HepG2 (cell line): ENCODE results near the gene SULT1E1. TPM values are rescaled to one million over a fixed set of nuclear protein-coding genes. Genes with fewer than 3 reads are reported as not detected.

Source experiments
- ARNT ChIP-seq: fragments of 450-650 bp; IDR thresholded peaks from 2 replicates; pipeline ENCODE4 v1.6.1; 2017
- BHLHE40 ChIP-seq: IDR thresholded peaks from 2 replicates; pipeline ENCODE4 v1.6.1; 2011; ENCODE audit warnings: low read length, improper control_type of control experiment
- CREBL2 ChIP-seq: sonication (generic); formaldehyde crosslinking; IDR thresholded peaks from 2 replicates; pipeline ENCODE4 v1.8.1; 2023; ENCODE audit warnings: missing genetic modification reagents, mild to moderate bottlenecking, borderline replicate concordance
- EZH2 ChIP-seq: conservative IDR thresholded peaks from 2 replicates; pipeline ENCODE4 v1.6.1; 2012; ENCODE audit warnings: mild to moderate bottlenecking, low read depth, low read length, moderate library complexity
- HIVEP1 ChIP-seq: sonication (generic); formaldehyde crosslinking; IDR thresholded peaks from 2 replicates; pipeline ENCODE4 v1.4.0; 2020; ENCODE audit warnings: mild to moderate bottlenecking, missing genetic modification reagents
- IKZF5 ChIP-seq: IDR thresholded peaks from 2 replicates; pipeline ENCODE4 v1.6.1; 2018; ENCODE audit warnings: missing genetic modification reagents, mild to moderate bottlenecking, missing compliant biosample characterization
- IRX3 ChIP-seq: sonication (generic); formaldehyde crosslinking; IDR thresholded peaks from 2 replicates; pipeline ENCODE4 v1.8.1; 2023; ENCODE audit warnings: mild to moderate bottlenecking, low read depth, missing genetic modification reagents, borderline replicate concordance
- JARID2 ChIP-seq: sonication (generic); formaldehyde crosslinking; IDR thresholded peaks from 2 replicates; pipeline ENCODE4 v1.8.1; 2023; ENCODE audit warnings: missing genetic modification reagents, inconsistent platforms; ENCODE audit not compliant: insufficient replicate concordance
- KAT7 ChIP-seq: IDR thresholded peaks from 2 replicates; pipeline ENCODE4 v1.6.1; 2018; ENCODE audit warnings: borderline replicate concordance, missing compliant biosample characterization
- KDM4B ChIP-seq: sonication (generic); formaldehyde crosslinking; IDR thresholded peaks from 2 replicates; pipeline ENCODE4 v1.4.0; 2020; ENCODE audit warnings: missing genetic modification reagents
- NFIC ChIP-seq: IDR thresholded peaks from 2 replicates; pipeline ENCODE4 v1.6.1; 2012; ENCODE audit warnings: mild to moderate bottlenecking, low read length, inconsistent platforms
- RCOR2 ChIP-seq: IDR thresholded peaks from 2 replicates; pipeline ENCODE4 v1.6.1; 2016; ENCODE audit warnings: missing biosample characterization, missing genetic modification reagents
- SOX5 ChIP-seq: IDR thresholded peaks from 2 replicates; pipeline ENCODE4 v1.6.1; 2016; ENCODE audit warnings: borderline replicate concordance
- THRA ChIP-seq: sonication (generic); formaldehyde crosslinking; IDR thresholded peaks from 2 replicates; pipeline ENCODE4 v1.4.0; 2020; ENCODE audit warnings: missing genetic modification reagents, borderline replicate concordance
- ZBTB39 ChIP-seq: sonication (generic); formaldehyde crosslinking; IDR thresholded peaks from 2 replicates; pipeline ENCODE4 v1.5.0; 2020; ENCODE audit warnings: missing genetic modification reagents
- ZBTB46 ChIP-seq: sonication (generic); formaldehyde crosslinking; IDR thresholded peaks from 2 replicates; pipeline ENCODE4 v1.4.0; 2020; ENCODE audit warnings: mild to moderate bottlenecking, missing genetic modification reagents, borderline replicate concordance
- ZNF3 ChIP-seq: IDR thresholded peaks from 2 replicates; pipeline ENCODE4 v1.7.0; 2017; ENCODE audit warnings: inconsistent platforms
- ZNF383 ChIP-seq: sonication (generic); formaldehyde crosslinking; IDR thresholded peaks from 2 replicates; pipeline ENCODE4 v1.4.0; 2020; ENCODE audit warnings: missing genetic modification reagents, mild to moderate bottlenecking, borderline replicate concordance
- polyA plus RNA-seq, 8 experiments: library from polyadenylated mRNA; depleted of rRNA in 3 of 8; stranded (reverse) in 7 of 8; unstranded in 1 of 8; fragments of >200 nt; fragmentation: Illumina TruSeq in 4 of 8; extraction: Trizol in 4 of 8; gene quantifications; 2 replicates each; pipeline versions ENCODE4 v1.2.1 to v1.2.3, GENCODE V29; 2011 to 2016; ENCODE audit warnings: low read depth in 4 of 8, missing spikeins in 1 of 8, mixed read lengths in 1 of 8; ENCODE audit not compliant: insufficient read depth in 1 of 8
- total RNA-seq, 5 experiments: library from RNA; depleted of rRNA; stranded (reverse); fragments of >200 nt; fragmentation: Illumina TruSeq; extraction: Trizol; gene quantifications; 2 replicates each; pipeline ENCODE4 v1.2.3, GENCODE V29; 2016; ENCODE audit warnings: low read depth in 1 of 5

Gene SULT1E1
- total and polyA plus RNA-seq, 2 of the 13 experiments (the other 11 are each of a cell fraction or from before 2014, with no cell fraction given) = 1.7 to 3.9 TPM

- TF ChIP-seq IKZF5 (CRISPR knock-in tag) (peak; percentile 88), NFIC (peak; percentile 98), ZBTB39 (CRISPR knock-in tag) (peak; percentile 43; the same call in 1 of the 2 replicates), HIVEP1 (CRISPR knock-in tag) (no peak), CREBL2 (CRISPR knock-in tag) (no peak), KAT7 (CRISPR knock-in tag) (no peak), ZNF383 (no peak), SOX5 (CRISPR knock-in tag) (peak; percentile 92), RCOR2 (CRISPR knock-in tag) (peak; percentile 77), JARID2 (CRISPR knock-in tag) (peak; percentile 77), KDM4B (CRISPR knock-in tag) (peak; percentile 82; the same call in 1 of the 2 replicates), EZH2 (no peak), ZBTB46 (CRISPR knock-in tag) (no peak), ARNT (no peak), THRA (CRISPR knock-in tag) (peak; percentile 65), BHLHE40 (no peak), ZNF3 (CRISPR knock-in tag) (no peak; the same call in 1 of the 2 replicates), IRX3 (CRISPR knock-in tag) (no peak)
These were observed 36.3 kb downstream of the SULT1E1 start (continued) for GRCh38 chr4:69823481-69824186.
